ENCODE results near the gene KRTAP10-5.
"Not testable (repeated sequence)": the region's sequence is repeated elsewhere in the genome, so short reads cannot be mapped to it uniquely, and the experiment has no call there.

DNA sequence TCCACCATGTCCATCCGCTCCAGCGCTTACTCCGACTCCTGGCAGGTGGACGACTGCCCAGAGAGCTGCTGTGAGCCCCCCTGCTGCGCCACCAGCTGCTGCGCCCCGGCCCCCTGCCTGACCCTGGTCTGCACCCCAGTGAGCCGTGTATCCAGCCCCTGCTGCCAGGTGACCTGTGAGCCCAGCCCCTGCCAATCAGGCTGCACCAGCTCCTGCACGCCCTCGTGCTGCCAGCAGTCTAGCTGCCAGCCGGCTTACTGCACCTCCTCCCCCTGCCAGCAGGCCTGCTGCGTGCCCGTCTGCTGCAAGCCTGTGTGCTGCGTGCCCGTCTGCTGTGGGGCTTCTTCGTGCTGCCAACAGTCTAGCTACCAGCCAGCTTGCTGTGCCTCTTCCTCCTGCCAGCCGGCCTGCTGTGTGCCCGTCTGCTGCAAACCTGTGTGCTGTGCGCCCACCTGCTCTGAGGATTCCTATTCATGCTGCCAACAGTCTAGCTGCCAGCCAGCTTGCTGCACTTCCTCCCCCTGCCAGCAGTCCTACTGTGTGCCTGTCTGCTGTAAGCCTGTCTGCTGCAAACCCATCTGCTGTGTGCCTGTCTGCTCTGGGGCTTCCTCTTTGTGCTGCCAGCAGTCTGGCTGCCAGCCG, 46.9 kb upstream of the KRTAP10-5 start:
- TF ChIP-seq POLR2AphosphoS5 (IDR thresholded peaks at IDR 0.05; ENCODE audit: low read depth); CTCF (IDR thresholded peaks at IDR 0.05; ENCODE audit: insufficient read depth, low read length): not testable (repeated sequence)

Data from HL-60 (cell line).